ENCODE results near the gene AP1S1. TPM values are rescaled to one million over a fixed set of nuclear protein-coding genes. Genes with fewer than 3 reads are reported as not detected.
A peak's percentile ranks its signal among the peaks of the same experiment; 100 is the strongest.

Gene AP1S1
- total and polyA plus RNA-seq, 2 donors (not counting 3 experiments of a cell fraction or from before 2014, with no cell fraction given), result 93.3 to 106 TPM

- Histone ChIP-seq H3K9me3 (replicated peaks; ENCODE audit: control insufficient read depth, insufficient read depth, low read length) (no peaks in the 10 kb centered on the region), H3K79me2 (ENCODE audit: control insufficient read depth, insufficient read depth, low read length) (no peaks in the 10 kb centered on the region), H3K4me2 (ENCODE audit: insufficient read depth, low read length) (no peak overlapping the region), H4K20me1 (replicated peaks; ENCODE audit: control insufficient read depth, extremely low read depth, insufficient read depth, low read length) (no peaks in the 10 kb centered on the region), H3K9me1 (replicated peaks; ENCODE audit: control insufficient read depth, extremely low read depth, insufficient read depth, low read length) (no peaks in the 10 kb centered on the region), H3K36me3 (ENCODE audit: control insufficient read depth in 2 of 2, extremely low read depth in 1 of 2, insufficient read depth in 2 of 2, low read length in 2 of 2) (no peaks in the 10 kb centered on the region), H3K4me3 (replicated peaks in 1 of 3; ENCODE audit: insufficient read depth in 1 of 3, low read depth in 1 of 3, low read length in 3 of 3) (no peak overlapping the region), H3K27me3 (ENCODE audit: control insufficient read depth in 2 of 2, insufficient read depth in 2 of 2, low read length in 2 of 2) (peaks cover 86% of the 10 kb centered on the region in 2 experiments), H3K4me1 (ENCODE audit: control insufficient read depth, extremely low read depth, insufficient read depth, low read length) (no peaks in the 10 kb centered on the region), H2AFZ (ENCODE audit: low read depth, low read length) (no peak overlapping the region), H3K9ac (replicated peaks; ENCODE audit: extremely low read depth, insufficient read depth, low read length) (no peak overlapping the region), H3K27ac (ENCODE audit: insufficient read depth, low read depth, low read length) (no peak overlapping the region)
- BruUV-seq (replicated peaks), result no TSS peak
- dilution Hi-C loops (cut with MboI; ENCODE audit: extremely low pct_ligation_motif_present, low sequenced_read_pairs) (no loop called here), intact Hi-C loops (cut with micrococcal nuclease) (loop anchor here (10.0 kb wide), 1 partner anchor 563 kb away; no protein-coding TSS in a partner anchor)
- ChIA-PET CTCF (interaction anchor here (1.0 to 3.1 kb wide), 5 partner anchors 12 to 111 kb away, joined by 4 to 49 read pairs (median 6); partner anchors contain the start of genes PLOD3 and ZNHIT1), POLR2A (no interaction called here)
- FAIRE-seq, result no peak
- TF ChIP-seq POLR2A (IDR thresholded peaks at IDR 0.05; ENCODE audit: low read depth, low read length) (no peak), JUN (IDR thresholded peaks at IDR 0.05; ENCODE audit: borderline replicate concordance, insufficient read depth, insufficient read length, low read depth) (no peak), FOS (IDR thresholded peaks at IDR 0.05; ENCODE audit: borderline replicate concordance, insufficient read depth, low read length) (no peak), CTCF (IDR thresholded peaks at IDR 0.05; ENCODE audit: extremely low read depth in 1 of 2, insufficient read depth in 1 of 2, low read depth in 1 of 2, low read length in 2 of 2) (peak in 1 of 2 donors; percentile 39)
- no peak for DNase-seq (ENCODE audit: low read depth, low spot score)
Measured at GRCh38 chr7:101171442-101171837, 17.2 kb downstream of the AP1S1 start.

All from endothelial cell of umbilical vein (primary cell).